ENCODE data around the gene C1QTNF6.

The C1QTNF6 gene

GRCh38 chr22:37222440-37222971 lies 34.5 kb upstream of the C1QTNF6 start:
- DNase-seq = no peak

GRCh38 chr22:37221424-37222333 lies 33.6 kb upstream of the C1QTNF6 start:
- no peak for DNase-seq

- DNase-seq = no peak
Observed at GRCh38 chr22:37220543-37220981, 32.5 kb upstream of the C1QTNF6 start.

GRCh38 chr22:37219533-37219932 lies 31.5 kb upstream of the C1QTNF6 start:
- no peak for DNase-seq

GRCh38 chr22:37218771-37219411 lies 30.8 kb upstream of the C1QTNF6 start:
- DNase-seq = no peak

GRCh38 chr22:37218399-37218770 lies 30.3 kb upstream of the C1QTNF6 start:
- DNase-seq = no peak

- DNase-seq = no peak
Observed at GRCh38 chr22:37215890-37216289, 27.8 kb upstream of the C1QTNF6 start.

- no peak for DNase-seq
Observed at GRCh38 chr22:37214731-37215030, 26.6 kb upstream of the C1QTNF6 start.

GRCh38 chr22:37213941-37214730 lies 26.1 kb upstream of the C1QTNF6 start:
- no peak for DNase-seq

GRCh38 chr22:37213218-37213855 lies 25.3 kb upstream of the C1QTNF6 start:
- no peak for DNase-seq

GRCh38 chr22:37212174-37212906 lies 24.3 kb upstream of the C1QTNF6 start, which contains the start of gene SSTR3:
SSTR3 (minus strand) TSS chr22:37212477; CDS start chr22:37207803, 4,674 bp downstream.
- no peak for DNase-seq

GRCh38 chr22:37211866-37212173 lies 23.8 kb upstream of the C1QTNF6 start:
- no peak for DNase-seq

- DNase-seq = no peak
Observed at GRCh38 chr22:37211075-37211865, 23.2 kb upstream of the C1QTNF6 start.

GRCh38 chr22:37210041-37210803 lies 22.2 kb upstream of the C1QTNF6 start:
- DNase-seq = no peak

- DNase-seq = no peak
Observed at GRCh38 chr22:37209140-37209845, 21.2 kb upstream of the C1QTNF6 start.

GRCh38 chr22:37208401-37209139 lies 20.5 kb upstream of the C1QTNF6 start:
- DNase-seq = no peak

GRCh38 chr22:37207981-37208380 lies 19.9 kb upstream of the C1QTNF6 start:
- DNase-seq = no peak

GRCh38 chr22:37206841-37207821 lies 19.1 kb upstream of the C1QTNF6 start:
- no peak for DNase-seq

Measured in NCI-H1048 (cell line).